Osteocyte (in vitro differentiated cells): Measurements from ENCODE around the gene ARF4. TPM values are rescaled to one million over a fixed set of nuclear protein-coding genes. Genes with fewer than 3 reads are reported as not detected.
A peak's percentile ranks its signal among the peaks of the same experiment; 100 is the strongest.
"Not testable (repeated sequence)": the region's sequence is repeated elsewhere in the genome, so short reads cannot be mapped to it uniquely, and the experiment has no call there.

Experiments used
- DNase-seq: peaks from one replicate; pipeline ENCODE4 v3.0.0; 2021; ENCODE audit warnings: mixed read lengths; ENCODE audit not compliant: unreplicated experiment; ENCODE audit errors: extremely low spot score
- H3K27ac Mint-ChIP-seq: one replicate; pipeline ENCODE4 v1.8.0; 2021; ENCODE audit warnings: mild to moderate bottlenecking, mixed read lengths; ENCODE audit not compliant: unreplicated experiment
- H3K27me3 Mint-ChIP-seq: one replicate; pipeline ENCODE4 v1.8.0; 2021; ENCODE audit warnings: mixed read lengths; ENCODE audit not compliant: unreplicated experiment
- H3K36me3 Mint-ChIP-seq: one replicate; pipeline ENCODE4 v1.8.0; 2021; ENCODE audit warnings: mixed read lengths; ENCODE audit not compliant: unreplicated experiment
- H3K4me1 Mint-ChIP-seq: one replicate; pipeline ENCODE4 v1.8.0; 2021; ENCODE audit warnings: mixed read lengths; ENCODE audit not compliant: unreplicated experiment
- H3K4me3 Mint-ChIP-seq: one replicate; pipeline ENCODE4 v1.8.0; 2021; ENCODE audit warnings: mild to moderate bottlenecking, moderate library complexity, mixed read lengths; ENCODE audit not compliant: unreplicated experiment
- H3K9me3 Mint-ChIP-seq: one replicate; pipeline ENCODE4 v1.8.0; 2021; ENCODE audit warnings: mixed read lengths; ENCODE audit not compliant: unreplicated experiment
- CTCF ChIP-seq: fragments of 200-600 bp; sonication (generic); IDR thresholded peaks from 2 replicates; pipeline ENCODE4 v1.5.0; 2021; ENCODE audit warnings: antibody characterized with exemption, mild to moderate bottlenecking, moderate library complexity
- long read RNA-seq: library from polyadenylated mRNA; unstranded; transcript quantifications from one replicate; pipeline ENCODE4 v2.0.0, GENCODE V29; 2021
- total RNA-seq: library from RNA; stranded (reverse); gene quantifications from 2 replicates; pipeline ENCODE4 v1.2.1, GENCODE V29; 2021

Gene ARF4
- total RNA-seq: 250 and 252 TPM in 2 replicates
- long read RNA-seq, transcript ARF4-204 (6 exons, 1,601 nt): minor isoform, 10 of 1,287 reads
- long read RNA-seq, transcript ARF4-201 (6 exons, 1,660 nt): major isoform, 1,246 of 1,287 reads
- long read RNA-seq, partial matches to known transcripts: 11 of 1,287 reads
- long read RNA-seq, other reads (novel, unspliced or antisense): 18 of 1,287 reads

GRCh38 chr3:57597127-57597923 is at the start of gene ARF4:
TSS of gene ARF4 (minus strand) at chr3:57597344. CDS start at chr3:57597140, 204 bp downstream.
- H3K36me3 Mint-ChIP-seq: peaks cover 13% of the 10 kb centered on the region
- peak within 1 kb of the TSS; percentile 87 for H3K4me3 Mint-ChIP-seq
- H3K9me3 Mint-ChIP-seq: no peaks in the 10 kb centered on the region
- H3K4me1 Mint-ChIP-seq: peaks cover 43% of the 10 kb centered on the region
- TF ChIP-seq CTCF: no peak
- peak; percentile 100 for DNase-seq
- H3K27me3 Mint-ChIP-seq: no peaks in the 10 kb centered on the region
- peak within 1 kb of the TSS; percentile 99 for H3K27ac Mint-ChIP-seq

- Mint-ChIP-seq H3K27ac (peak overlapping the region; percentile 73), H3K9me3 (peaks cover 12% of the 10 kb centered on the region), H3K4me3 (no peak overlapping the region), H3K36me3 (peaks cover 50% of the 10 kb centered on the region), H3K27me3 (no peaks in the 10 kb centered on the region), H3K4me1 (peaks cover 7% of the 10 kb centered on the region)
- peak; percentile 47 for TF ChIP-seq CTCF
- DNase-seq: no peak
These were observed 49.6 kb upstream of the ARF4 start for GRCh38 chr3:57646723-57647122.

- Mint-ChIP-seq H3K27me3 (no peaks in the 10 kb centered on the region), H3K4me3 (no peak overlapping the region), H3K4me1 (peaks cover 7% of the 10 kb centered on the region), H3K36me3 (peaks cover 49% of the 10 kb centered on the region), H3K9me3 (peaks cover 12% of the 10 kb centered on the region), H3K27ac (no peak overlapping the region)
- TF ChIP-seq CTCF: no peak
- DNase-seq: no peak
These were observed 47.6 kb upstream of the ARF4 start for GRCh38 chr3:57644740-57645139.

GRCh38 chr3:57637391-57637790 is 40.2 kb upstream of the ARF4 start:
- no peaks in the 10 kb centered on the region for H3K27me3 Mint-ChIP-seq
- peaks cover 4% of the 10 kb centered on the region for H3K4me1 Mint-ChIP-seq
- peaks cover 47% of the 10 kb centered on the region for H3K36me3 Mint-ChIP-seq
- no peak overlapping the region for H3K27ac Mint-ChIP-seq
- H3K9me3 Mint-ChIP-seq: no peaks in the 10 kb centered on the region
- DNase-seq: no peak
- H3K4me3 Mint-ChIP-seq: no peak overlapping the region
- TF ChIP-seq CTCF: no peak

GRCh38 chr3:57634259-57634658 is 37.1 kb upstream of the ARF4 start:
- DNase-seq, H3K4me3 Mint-ChIP-seq, H3K27ac Mint-ChIP-seq, H3K27me3 Mint-ChIP-seq, H3K4me1 Mint-ChIP-seq, H3K9me3 Mint-ChIP-seq: not testable (repeated sequence)
- H3K36me3 Mint-ChIP-seq: peaks cover 49% of the 10 kb centered on the region
